PC-3 (cell line): ENCODE measurements around the gene IL20RB. TPM values are rescaled to one million over a fixed set of nuclear protein-coding genes. Genes with fewer than 3 reads are reported as not detected.

Source experiments
- ATAC-seq: fragments of 200-7000 bp; cut with Tn5 transposase; 2 replicates; pipeline ENCODE4 v1.9.1; 2020; ENCODE audit warnings: mild to moderate bottlenecking, moderate library complexity
- BruUV-seq: library from RNA; stranded (reverse); fragments of 400-500 nt; replicated peaks from 2 replicates; lab custom pipeline; 2021; lab: Mats Ljungman, UMichigan
- CTCF ChIA-PET: fragments of 300-600 bp; sonication (Branson Sonifier 250); formaldehyde crosslinking; loops from one replicate; lab custom pipeline; 2022; ENCODE audit warnings: antibody characterized with exemption; lab: Charles Lee
- POLR2A ChIA-PET: fragments of 300-600 bp; sonication (Branson Sonifier 250); formaldehyde crosslinking; loops from one replicate; lab custom pipeline; 2022; ENCODE audit warnings: antibody characterized with exemption; ENCODE audit not compliant: unreplicated experiment; lab: Charles Lee
- DNase-seq: peaks from one replicate; pipeline ENCODE4 v3.0.0-alpha.2; 2015
- H2AFZ ChIP-seq: fragments of 300-600 bp; sonication (generic); 2 replicates; pipeline ENCODE4 v1.6.0; 2016; ENCODE audit warnings: antibody characterized with exemption, low read length
- H3F3A ChIP-seq: fragments of 300-600 bp; sonication (generic); one replicate; pipeline ENCODE4 v1.6.0; 2017; ENCODE audit warnings: antibody characterized with exemption, low read length, control low read depth, mild to moderate bottlenecking; ENCODE audit not compliant: unreplicated experiment
- H3K27ac ChIP-seq: fragments of 300-600 bp; sonication (generic); 2 replicates; pipeline ENCODE4 v1.5.1; 2016; ENCODE audit warnings: mild to moderate bottlenecking, low read length
- H3K27me3 ChIP-seq: fragments of 300-600 bp; sonication (generic); 2 replicates; pipeline ENCODE4 v1.6.1; 2016; ENCODE audit warnings: low read length, mixed read lengths
- H3K36me3 ChIP-seq: fragments of 300-600 bp; sonication (generic); 2 replicates; pipeline ENCODE4 v1.6.1; 2016; ENCODE audit warnings: low read depth, mixed run types, low read length, mixed read lengths
- H3K4me1 ChIP-seq: fragments of 300-600 bp; sonication (generic); 2 replicates; pipeline ENCODE4 v1.5.1; 2016; ENCODE audit warnings: low read length; ENCODE audit not compliant: insufficient read depth
- H3K4me2 ChIP-seq: fragments of 300-600 bp; sonication (generic); 2 replicates; pipeline ENCODE4 v1.6.0; 2016; ENCODE audit warnings: low read length
- H3K4me3 ChIP-seq: fragments of 300-600 bp; sonication (generic); 2 replicates; pipeline ENCODE4 v1.5.1; 2016; ENCODE audit warnings: mild to moderate bottlenecking, low read length, mixed read lengths
- H3K79me2 ChIP-seq: fragments of 300-600 bp; sonication (generic); 2 replicates; pipeline ENCODE4 v1.6.1; 2017; ENCODE audit warnings: low read length, mixed read lengths
- H3K9ac ChIP-seq: fragments of 300-600 bp; sonication (generic); 2 replicates; pipeline ENCODE4 v1.6.0; 2016; ENCODE audit warnings: mild to moderate bottlenecking, low read length
- H3K9me2 ChIP-seq: fragments of 300-600 bp; sonication (generic); replicated peaks from 2 replicates; pipeline ENCODE4 v1.6.1; 2016; ENCODE audit warnings: mixed run types, low read length, mixed read lengths
- H3K9me3 ChIP-seq: fragments of 300-600 bp; sonication (generic); 2 replicates; pipeline ENCODE4 v1.6.1; 2016; ENCODE audit warnings: low read length, mixed read lengths
- H4K20me1 ChIP-seq: fragments of 300-600 bp; sonication (generic); 2 replicates; pipeline ENCODE4 v1.6.1; 2016; ENCODE audit warnings: low read length, mixed read lengths
- CTCF ChIP-seq: fragments of 300-600 bp; sonication (generic); conservative IDR thresholded peaks from 2 replicates; pipeline ENCODE4 v1.5.1; 2017; ENCODE audit warnings: antibody characterized with exemption, low read depth, mild to moderate bottlenecking, low read length
- EZH2 ChIP-seq: fragments of 300-600 bp; sonication (generic); IDR thresholded peaks from one replicate; pipeline ENCODE4 v1.6.1; 2017; ENCODE audit warnings: antibody characterized with exemption, mild to moderate bottlenecking, low read length; ENCODE audit not compliant: unreplicated experiment
- EZH2phosphoT487 ChIP-seq: fragments of 300-600 bp; sonication (generic); IDR thresholded peaks from 2 replicates; pipeline ENCODE4 v1.6.1; 2018; ENCODE audit warnings: mild to moderate bottlenecking, antibody characterized with exemption, low read length, borderline replicate concordance
- intact Hi-C: fragments of 100-400 bp; cut with micrococcal nuclease; formaldehyde crosslinking; loops from 2 replicates; pipeline ENCODE4 v1.9.0; 2023
- total RNA-seq: library from RNA; depleted of rRNA; stranded (reverse); fragments of >200 nt; gene quantifications from 2 replicates; pipeline ENCODE4 v1.2.3, GENCODE V29; 2014

IL20RB gene
- total RNA-seq, 1 experiment from 2014 or later, result 0.73 TPM

GRCh38 chr3:137047240-137047639 lies 89.5 kb downstream of the IL20RB start:
- no peaks in the 10 kb centered on the region for H3K4me1 ChIP-seq
- no peak for ATAC-seq
- H3K4me3 ChIP-seq, result no peak overlapping the region
- no peak overlapping the region for H2AFZ ChIP-seq
- DNase-seq, result no peak
- H3K9me3 ChIP-seq, result no peaks in the 10 kb centered on the region
- intact Hi-C loops, result no loop called here
- no peaks in the 10 kb centered on the region for H3K36me3 ChIP-seq
- ChIA-PET POLR2A (no interaction called here), CTCF (no interaction called here)
- no peaks in the 10 kb centered on the region for H4K20me1 ChIP-seq
- no peaks in the 10 kb centered on the region for H3F3A ChIP-seq
- no peak overlapping the region for H3K27ac ChIP-seq
- no peak overlapping the region for H3K9ac ChIP-seq
- TF ChIP-seq EZH2phosphoT487 (no peak), CTCF (no peak), EZH2 (no peak)
- no peak overlapping the region for H3K4me2 ChIP-seq
- BruUV-seq, result no TSS peak
- no peaks in the 10 kb centered on the region for H3K9me2 ChIP-seq
- H3K27me3 ChIP-seq, result no peaks in the 10 kb centered on the region
- H3K79me2 ChIP-seq, result no peaks in the 10 kb centered on the region

GRCh38 chr3:137050281-137050680 lies 92.5 kb downstream of the IL20RB start:
- no peaks in the 10 kb centered on the region for H4K20me1 ChIP-seq
- ChIA-PET POLR2A (no interaction called here), CTCF (no interaction called here)
- intact Hi-C loops, result no loop called here
- no peaks in the 10 kb centered on the region for H3K4me1 ChIP-seq
- no TSS peak for BruUV-seq
- no peak for DNase-seq
- no peak overlapping the region for H3K27ac ChIP-seq
- H3K79me2 ChIP-seq, result no peaks in the 10 kb centered on the region
- H3K36me3 ChIP-seq, result no peaks in the 10 kb centered on the region
- no peak overlapping the region for H2AFZ ChIP-seq
- TF ChIP-seq EZH2, result no peak
- no peak for TF ChIP-seq EZH2phosphoT487
- TF ChIP-seq CTCF, result no peak
- no peak overlapping the region for H3K4me2 ChIP-seq
- H3F3A ChIP-seq, result no peaks in the 10 kb centered on the region
- no peak for ATAC-seq
- 0 out of 2 replicates have a peak, but pooled peaks cover 6% of the 10 kb centered on the region for H3K27me3 ChIP-seq
- no peaks in the 10 kb centered on the region for H3K9me3 ChIP-seq
- H3K9me2 ChIP-seq, result no peaks in the 10 kb centered on the region
- no peak overlapping the region for H3K9ac ChIP-seq
- no peak overlapping the region for H3K4me3 ChIP-seq

- no TSS peak for BruUV-seq
- Histone ChIP-seq H2AFZ (no peak overlapping the region), H3K4me3 (no peak overlapping the region), H3K9me2 (no peaks in the 10 kb centered on the region), H3F3A (no peaks in the 10 kb centered on the region), H3K4me1 (no peaks in the 10 kb centered on the region), H3K36me3 (no peaks in the 10 kb centered on the region), H3K9ac (no peak overlapping the region), H3K27me3 (peaks cover 21% of the 10 kb centered on the region; the same call in 1 of the 2 replicates), H3K9me3 (no peaks in the 10 kb centered on the region), H3K79me2 (no peaks in the 10 kb centered on the region), H3K27ac (no peak overlapping the region), H3K4me2 (no peak overlapping the region), H4K20me1 (no peaks in the 10 kb centered on the region)
- CTCF ChIA-PET, result no interaction called here
- ATAC-seq (no peak), DNase-seq (no peak)
- POLR2A ChIA-PET, result no interaction called here
- no peak for TF ChIP-seq CTCF
- TF ChIP-seq EZH2phosphoT487, result no peak
- no peak for TF ChIP-seq EZH2
- intact Hi-C loops, result no loop called here
Measured at GRCh38 chr3:137052298-137052697, 94.5 kb downstream of the IL20RB start.
